ENCODE data around the gene ZFX.

ZFX gene

GRCh38 chrX:24232796-24233195, 83.3 kb downstream of the ZFX start:
- no peak for TF ChIP-seq CTCF (IDR thresholded peaks at IDR 0.05; ENCODE audit: low read depth, low read length)
- no peak overlapping the region for H3K4me3 ChIP-seq (ENCODE audit: low read depth, low read length)

DNA sequence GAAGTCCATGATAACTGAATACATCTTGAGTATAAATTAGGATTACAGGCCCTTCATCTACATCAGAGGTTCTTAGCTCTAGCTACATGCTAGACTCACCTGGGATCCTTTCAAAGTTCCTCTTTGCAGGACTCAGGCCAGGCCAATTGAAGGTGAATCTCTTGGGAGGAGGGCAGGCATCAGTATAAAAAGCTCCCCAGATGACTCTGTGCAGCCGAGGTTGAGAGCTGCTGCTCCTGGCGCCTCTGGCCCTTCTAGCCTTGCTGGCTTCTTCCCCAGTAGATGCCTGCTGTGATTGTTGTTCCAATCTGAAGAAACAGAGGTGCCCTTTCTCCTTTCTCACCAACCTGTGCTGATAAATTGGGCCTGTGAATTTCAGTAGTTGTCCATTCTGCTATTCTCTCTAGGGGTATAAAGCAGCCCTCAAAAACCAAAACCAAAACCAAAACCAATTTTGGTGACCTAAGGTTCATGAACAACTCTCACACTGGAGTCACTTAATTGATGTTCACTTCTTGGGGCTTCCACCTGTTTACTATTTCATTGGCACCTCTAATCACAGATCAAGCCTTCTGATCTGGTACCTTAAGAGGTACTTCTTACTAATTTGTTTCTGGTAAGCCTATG, 85.7 kb downstream of the ZFX start:
- no peak for TF ChIP-seq CTCF (IDR thresholded peaks at IDR 0.05; ENCODE audit: low read depth, low read length)
- H3K4me3 ChIP-seq (ENCODE audit: low read depth, low read length) = no peak overlapping the region

DNA sequence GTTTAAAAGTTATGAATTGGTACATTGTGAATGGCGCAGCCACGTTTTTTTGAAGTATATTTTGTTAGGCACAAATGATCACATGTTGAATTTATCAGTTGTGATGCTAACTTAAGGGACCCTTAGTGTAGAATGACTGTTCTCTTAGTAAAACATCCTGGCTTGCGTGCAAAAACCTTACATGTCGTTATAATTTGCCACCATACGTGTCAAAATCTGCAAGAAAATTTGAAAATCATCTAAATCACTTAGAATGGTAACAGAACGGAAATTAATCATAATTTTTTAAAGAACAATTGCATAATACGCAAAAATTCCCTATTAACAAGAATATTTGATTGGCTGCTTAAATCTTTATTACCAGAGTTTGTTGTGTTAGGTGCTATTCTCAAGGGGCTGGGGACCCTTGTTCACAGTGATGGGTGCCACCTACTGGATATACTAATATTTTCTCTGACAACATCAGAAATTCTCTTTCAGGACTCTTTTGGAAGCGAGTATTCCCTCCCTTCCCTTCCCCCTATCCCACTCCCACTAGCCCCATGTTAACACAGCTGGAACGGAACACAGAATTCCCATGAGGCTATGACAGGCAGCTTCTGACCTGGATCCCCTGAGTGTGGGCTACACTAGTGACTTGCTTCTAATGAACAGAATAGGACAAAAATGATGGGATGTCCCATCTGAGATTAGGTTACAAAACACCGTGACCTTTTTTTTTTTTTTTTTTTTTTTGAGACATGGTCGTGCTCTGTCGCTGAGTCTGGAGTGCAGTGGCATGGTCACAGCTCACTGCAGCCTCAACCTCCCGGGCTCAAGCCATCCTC, 92.5 kb downstream of the ZFX start:
- H3K4me3 ChIP-seq (ENCODE audit: low read depth, low read length) = no peak overlapping the region
- peak; percentile 23; the same call in 1 of the 2 replicates for TF ChIP-seq CTCF (IDR thresholded peaks at IDR 0.05; ENCODE audit: low read depth, low read length)

- H3K4me3 ChIP-seq (ENCODE audit: low read depth, low read length) = no peak overlapping the region
Measured at GRCh38 chrX:24242649-24243175, 93.2 kb downstream of the ZFX start.

GRCh38 chrX:24243188-24243587, 93.7 kb downstream of the ZFX start:
- H3K4me3 ChIP-seq (ENCODE audit: low read depth, low read length) = no peak overlapping the region

More at GRCh38 chrX:24242649-24243175, 93.2 kb downstream of the ZFX start:
- TF ChIP-seq CTCF (IDR thresholded peaks at IDR 0.05; ENCODE audit: low read depth, low read length) = no peak

GRCh38 chrX:24243692-24244091, 94.2 kb downstream of the ZFX start:
- TF ChIP-seq CTCF (IDR thresholded peaks at IDR 0.05; ENCODE audit: low read depth, low read length) = no peak
- no peak overlapping the region for H3K4me3 ChIP-seq (ENCODE audit: low read depth, low read length)

More at GRCh38 chrX:24243188-24243587, 93.7 kb downstream of the ZFX start:
- no peak for TF ChIP-seq CTCF (IDR thresholded peaks at IDR 0.05; ENCODE audit: low read depth, low read length)

- no peak overlapping the region for H3K4me3 ChIP-seq (ENCODE audit: low read depth, low read length)
Measured at GRCh38 chrX:24245202-24245601, 95.7 kb downstream of the ZFX start.

More at GRCh38 chrX:24245202-24245601, 95.7 kb downstream of the ZFX start:
- TF ChIP-seq CTCF (IDR thresholded peaks at IDR 0.05; ENCODE audit: low read depth, low read length) = no peak
